Endothelial cell of umbilical vein (primary cell): Measurements from ENCODE around the gene STT3B.
"Not testable (repeated sequence)": the region's sequence is repeated elsewhere in the genome, so short reads cannot be mapped to it uniquely, and the experiment has no call there.

Experiments
- EZH2 ChIP-seq: IDR thresholded peaks from 2 replicates; pipeline ENCODE4 v1.6.1; 2012; ENCODE audit warnings: borderline replicate concordance, low read depth, mild to moderate bottlenecking, moderate library complexity, low read length, inconsistent platforms; ENCODE audit not compliant: severe bottlenecking
- POLR2A ChIP-seq: IDR thresholded peaks from 2 replicates; pipeline ENCODE4 v1.6.1; 2012; ENCODE audit warnings: low read depth, mild to moderate bottlenecking, control low read depth, low read length

GRCh38 chr3:31506515-31506914 is 26.2 kb upstream of the STT3B start:
- not testable (repeated sequence) for TF ChIP-seq POLR2A, EZH2
